ENCODE data around the gene EEF1A1. TPM values are rescaled to one million over a fixed set of nuclear protein-coding genes. Genes with fewer than 3 reads are reported as not detected.

Gene EEF1A1
- total and polyA plus RNA-seq, 2 of the 4 experiments (the other 2 are of a cell fraction) = 14,757 to 30,152 TPM

DNA sequence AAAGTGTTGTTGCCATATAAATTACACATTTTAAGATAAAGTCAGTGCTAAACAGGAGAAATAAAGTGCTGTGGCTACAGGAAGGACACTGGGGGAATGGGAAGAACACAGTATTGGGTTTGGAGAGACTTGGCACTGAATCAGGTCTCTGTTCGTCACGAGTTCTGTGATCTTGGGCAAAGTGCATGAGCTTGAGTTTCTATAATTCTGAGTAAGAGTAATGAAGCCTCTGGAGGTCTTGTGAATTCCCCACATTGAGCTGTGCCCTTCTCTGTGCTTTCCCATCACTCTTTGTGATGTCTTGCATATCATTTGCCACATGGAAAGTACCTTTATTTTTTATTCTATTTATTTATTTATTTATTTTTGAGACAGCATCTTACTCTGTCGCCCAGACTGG lies 16.8 kb upstream of the EEF1A1 start:
- Histone ChIP-seq H4K20me1 (ENCODE audit: insufficient read depth, low read length) (no peaks in the 10 kb centered on the region), H3K9me1 (ENCODE audit: insufficient read depth, low read length) (no peaks in the 10 kb centered on the region), H2AK5ac (ENCODE audit: low read depth, low read length) (no peak overlapping the region), H3K18ac (ENCODE audit: low read depth, low read length) (no peak overlapping the region), H3K4me3 (ENCODE audit: insufficient read depth, low read depth, low read length) (no peak overlapping the region), H3K56ac (ENCODE audit: extremely low read depth, insufficient read depth, low read length) (no peak overlapping the region), H3K36me3 (ENCODE audit: control insufficient read depth, insufficient read depth, low read length) (no peaks in the 10 kb centered on the region), H3K4ac (ENCODE audit: low read depth, low read length) (no peak overlapping the region), H3K27me3 (ENCODE audit: control insufficient read depth, insufficient read depth, low read length) (no peaks in the 10 kb centered on the region), H3K4me2 (ENCODE audit: low read depth, low read length) (no peak overlapping the region), H3K14ac (replicated peaks; ENCODE audit: low read depth, low read length) (no peak overlapping the region), H2BK20ac (ENCODE audit: low read depth, low read length) (no peak overlapping the region), H4K91ac (ENCODE audit: insufficient read depth, low read depth, low read length) (no peak overlapping the region), H3K23ac (ENCODE audit: low read depth, low read length) (no peak overlapping the region), H4K5ac (ENCODE audit: low read depth, low read length) (no peak overlapping the region), H2AK9ac (replicated peaks; ENCODE audit: low read depth, low read length, poor library complexity) (no peak overlapping the region), H2BK120ac (ENCODE audit: low read depth, low read length) (no peak overlapping the region), H3K9me3 (ENCODE audit: control insufficient read depth, insufficient read depth, low read length) (no peaks in the 10 kb centered on the region), H4K8ac (ENCODE audit: low read depth in 2 of 2, low read length in 2 of 2) (no peak overlapping the region), H3K9ac (ENCODE audit: low read depth, low read length) (no peak overlapping the region), H3K27ac (ENCODE audit: insufficient read depth, low read length) (no peak overlapping the region), H2AFZ (replicated peaks; ENCODE audit: low read length, poor library complexity) (no peak overlapping the region), H2BK5ac (ENCODE audit: low read depth, low read length, poor library complexity, severe bottlenecking) (no peak overlapping the region), H3K79me1 (ENCODE audit: low read depth in 1 of 2, low read length in 2 of 2) (no peaks in the 10 kb centered on the region), H3K4me1 (ENCODE audit: control insufficient read depth, insufficient read depth, low read length) (no peaks in the 10 kb centered on the region), H2BK15ac (ENCODE audit: low read depth, low read length) (no peak overlapping the region)
- CTCF ChIA-PET = no interaction called here
- dilution Hi-C loops (cut with HindIII; ENCODE audit: low sequenced_read_pairs, unreplicated experiment) = no loop called here
- no TSS peak for BruUV-seq (replicated peaks)
- WGBS, 2 experiments (ENCODE audit: extremely low coverage in 2 of 2, insufficient read length in 1 of 2) = no CpG with 5 or more reads among the region's 3 CpGs
- POLR2A ChIA-PET (ENCODE audit: unreplicated experiment) = no interaction called here
- no peak for TF ChIP-seq MXI1 (IDR thresholded peaks at IDR 0.05; ENCODE audit: borderline replicate concordance, low read depth, low read length)
- TF ChIP-seq CEBPB (IDR thresholded peaks at IDR 0.05; ENCODE audit: low read depth, low read length) = no peak
- no peak for TF ChIP-seq CHD1 (IDR thresholded peaks at IDR 0.05; ENCODE audit: low read depth, low read length)
- TF ChIP-seq, protein P1, sequence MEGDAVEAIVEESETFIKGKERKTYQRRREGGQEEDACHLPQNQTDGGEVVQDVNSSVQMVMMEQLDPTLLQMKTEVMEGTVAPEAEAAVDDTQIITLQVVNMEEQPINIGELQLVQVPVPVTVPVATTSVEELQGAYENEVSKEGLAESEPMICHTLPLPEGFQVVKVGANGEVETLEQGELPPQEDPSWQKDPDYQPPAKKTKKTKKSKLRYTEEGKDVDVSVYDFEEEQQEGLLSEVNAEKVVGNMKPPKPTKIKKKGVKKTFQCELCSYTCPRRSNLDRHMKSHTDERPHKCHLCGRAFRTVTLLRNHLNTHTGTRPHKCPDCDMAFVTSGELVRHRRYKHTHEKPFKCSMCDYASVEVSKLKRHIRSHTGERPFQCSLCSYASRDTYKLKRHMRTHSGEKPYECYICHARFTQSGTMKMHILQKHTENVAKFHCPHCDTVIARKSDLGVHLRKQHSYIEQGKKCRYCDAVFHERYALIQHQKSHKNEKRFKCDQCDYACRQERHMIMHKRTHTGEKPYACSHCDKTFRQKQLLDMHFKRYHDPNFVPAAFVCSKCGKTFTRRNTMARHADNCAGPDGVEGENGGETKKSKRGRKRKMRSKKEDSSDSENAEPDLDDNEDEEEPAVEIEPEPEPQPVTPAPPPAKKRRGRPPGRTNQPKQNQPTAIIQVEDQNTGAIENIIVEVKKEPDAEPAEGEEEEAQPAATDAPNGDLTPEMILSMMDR (conservative IDR thresholded peaks at IDR 0.05; ENCODE audit: low read depth, low read length) = no peak
- no peak for TF ChIP-seq BHLHE40 (IDR thresholded peaks at IDR 0.05; ENCODE audit: low read depth, low read length)
- TF ChIP-seq RAD21 (IDR thresholded peaks at IDR 0.05; ENCODE audit: low read length) = no peak
- TF ChIP-seq MAZ (IDR thresholded peaks at IDR 0.05; ENCODE audit: borderline replicate concordance, low read depth, low read length) = no peak
- TF ChIP-seq, protein P2, sequence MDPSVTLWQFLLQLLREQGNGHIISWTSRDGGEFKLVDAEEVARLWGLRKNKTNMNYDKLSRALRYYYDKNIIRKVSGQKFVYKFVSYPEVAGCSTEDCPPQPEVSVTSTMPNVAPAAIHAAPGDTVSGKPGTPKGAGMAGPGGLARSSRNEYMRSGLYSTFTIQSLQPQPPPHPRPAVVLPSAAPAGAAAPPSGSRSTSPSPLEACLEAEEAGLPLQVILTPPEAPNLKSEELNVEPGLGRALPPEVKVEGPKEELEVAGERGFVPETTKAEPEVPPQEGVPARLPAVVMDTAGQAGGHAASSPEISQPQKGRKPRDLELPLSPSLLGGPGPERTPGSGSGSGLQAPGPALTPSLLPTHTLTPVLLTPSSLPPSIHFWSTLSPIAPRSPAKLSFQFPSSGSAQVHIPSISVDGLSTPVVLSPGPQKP (IDR thresholded peaks at IDR 0.05; ENCODE audit: borderline replicate concordance, low read depth, low read length) = no peak
- no peak for TF ChIP-seq RFX5 (IDR thresholded peaks at IDR 0.05; ENCODE audit: low read depth, low read length)
- no peak for TF ChIP-seq NFE2L2 (IDR thresholded peaks at IDR 0.05; ENCODE audit: low read depth, low read length)
- no peak for TF ChIP-seq RCOR1 (IDR thresholded peaks at IDR 0.05; ENCODE audit: insufficient replicate concordance, low read length)
- TF ChIP-seq MAFK (IDR thresholded peaks at IDR 0.05; ENCODE audit: low read depth, low read length) = no peak
- TF ChIP-seq, protein P3, sequence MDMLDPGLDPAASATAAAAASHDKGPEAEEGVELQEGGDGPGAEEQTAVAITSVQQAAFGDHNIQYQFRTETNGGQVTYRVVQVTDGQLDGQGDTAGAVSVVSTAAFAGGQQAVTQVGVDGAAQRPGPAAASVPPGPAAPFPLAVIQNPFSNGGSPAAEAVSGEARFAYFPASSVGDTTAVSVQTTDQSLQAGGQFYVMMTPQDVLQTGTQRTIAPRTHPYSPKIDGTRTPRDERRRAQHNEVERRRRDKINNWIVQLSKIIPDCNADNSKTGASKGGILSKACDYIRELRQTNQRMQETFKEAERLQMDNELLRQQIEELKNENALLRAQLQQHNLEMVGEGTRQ (IDR thresholded peaks at IDR 0.05; ENCODE audit: low read depth, low read length) = no peak
- no peak for TF ChIP-seq POLR2A (IDR thresholded peaks at IDR 0.05; ENCODE audit: low read depth, low read length)
- no peak for TF ChIP-seq SMC3 (IDR thresholded peaks at IDR 0.05; ENCODE audit: low read depth, low read length)
- TF ChIP-seq FOS (IDR thresholded peaks at IDR 0.05; ENCODE audit: low read depth, low read length) = no peak
- intact Hi-C loops (cut with micrococcal nuclease) = no loop called here
- no peak for ATAC-seq (ENCODE audit: low read depth)
- no peak for DNase-seq
- in situ Hi-C loops (cut with MboI; ENCODE audit: low sequenced_read_pairs) = no loop called here

Measured in IMR-90 (cell line).